Stimulated activated CD8-positive, alpha-beta memory T cell treated with anti-CD3 and anti-CD28 coated beads, Interleukin-12 subunit alpha, Interleukin-12 subunit beta, amount 100 ng/mL, for 24 hours (primary cell): Measurements from ENCODE around the gene OR6C2.
"Not testable (repeated sequence)": the region's sequence is repeated elsewhere in the genome, so short reads cannot be mapped to it uniquely, and the experiment has no call there.

Source experiments
- DNase-seq: peaks from one replicate; pipeline ENCODE4 v3.0.0-alpha.2; 2020; ENCODE audit errors: extremely low read depth

The OR6C2 gene

DNA sequence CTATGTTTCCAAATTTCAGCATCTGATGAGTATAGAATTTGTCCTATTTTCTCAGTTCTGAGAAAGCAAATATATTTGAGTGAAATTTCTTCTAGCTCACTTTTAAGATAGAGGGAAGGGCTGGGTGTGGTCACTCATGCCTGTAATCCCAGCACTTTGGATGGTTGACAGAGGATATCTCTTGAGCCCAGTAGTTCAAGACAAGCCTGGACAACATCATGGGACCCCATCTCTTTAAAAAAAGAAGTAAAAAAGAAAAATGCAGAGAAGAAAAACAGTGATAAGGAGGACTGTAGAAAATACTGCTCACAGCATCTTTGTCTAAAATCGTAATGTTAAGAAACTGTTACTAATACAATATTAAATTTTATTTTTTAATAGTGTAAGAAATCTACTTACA, 28.4 kb downstream of the OR6C2 start:
- no peak for DNase-seq

DNA sequence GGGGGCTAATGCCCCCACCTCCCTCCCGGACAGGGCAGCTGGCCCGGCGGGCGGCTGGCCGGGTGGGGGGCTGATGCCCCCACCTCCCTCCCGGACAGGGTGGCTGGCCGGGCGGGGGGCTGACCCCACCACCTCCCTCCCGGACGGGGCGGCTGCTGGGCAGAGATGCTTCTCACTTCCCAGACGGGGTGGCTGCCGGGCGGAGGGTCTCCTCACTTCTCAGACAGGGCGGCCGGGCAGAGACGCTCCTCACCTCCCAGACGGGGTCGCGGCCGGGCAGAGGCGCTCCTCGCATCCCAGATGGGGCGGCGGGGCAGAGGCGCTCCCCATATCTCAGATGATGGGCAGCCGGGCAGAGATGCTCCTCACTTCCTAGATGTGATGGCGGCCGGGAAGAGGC, 35.3 kb downstream of the OR6C2 start:
- DNase-seq, result not testable (repeated sequence)

DNA sequence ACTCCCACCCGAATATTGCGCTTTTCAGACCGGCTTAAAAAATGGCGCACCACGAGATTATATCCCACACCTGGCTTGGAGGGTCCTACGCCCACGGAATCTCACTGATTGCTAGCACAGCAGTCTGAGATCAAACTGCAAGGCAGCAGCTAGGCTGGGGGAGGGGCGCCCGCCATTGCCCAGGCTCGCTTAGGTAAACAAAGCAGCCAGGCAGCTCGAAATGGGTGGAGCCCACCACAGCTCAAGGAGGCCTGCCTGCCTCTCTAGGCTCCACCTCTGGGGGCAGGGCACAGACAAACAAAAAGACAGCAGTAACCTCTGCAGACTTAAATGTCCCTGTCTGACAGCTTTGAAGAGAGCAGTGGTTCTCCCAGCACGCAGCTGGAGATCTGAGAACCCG, 40.4 kb downstream of the OR6C2 start:
- not testable (repeated sequence) for DNase-seq

DNA sequence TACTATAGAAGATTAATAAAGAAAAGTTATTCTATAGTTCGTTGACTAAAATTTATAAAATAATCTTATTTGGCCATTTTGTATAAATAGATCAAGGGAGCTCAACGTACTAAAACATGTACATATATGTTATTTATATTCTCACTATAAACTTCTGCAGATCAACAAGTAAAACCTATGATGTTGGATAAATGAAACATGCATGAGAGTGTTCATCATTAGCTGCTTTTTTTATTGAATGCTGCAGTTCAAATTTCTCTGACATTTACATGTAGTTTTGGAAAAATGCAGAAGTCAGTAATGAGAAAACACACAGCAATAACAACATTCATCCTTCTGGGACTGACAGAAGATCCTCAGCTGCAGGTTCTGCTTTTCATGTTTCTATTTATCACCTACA, 48.2 kb downstream of the OR6C2 start, which contains the start of gene OR6C68:
Gene OR6C68 (plus strand): TSS at position 301 of the 400 bp plus-strand sequence. CDS start 0 bp downstream, at position 301.
- no peak for DNase-seq

DNA sequence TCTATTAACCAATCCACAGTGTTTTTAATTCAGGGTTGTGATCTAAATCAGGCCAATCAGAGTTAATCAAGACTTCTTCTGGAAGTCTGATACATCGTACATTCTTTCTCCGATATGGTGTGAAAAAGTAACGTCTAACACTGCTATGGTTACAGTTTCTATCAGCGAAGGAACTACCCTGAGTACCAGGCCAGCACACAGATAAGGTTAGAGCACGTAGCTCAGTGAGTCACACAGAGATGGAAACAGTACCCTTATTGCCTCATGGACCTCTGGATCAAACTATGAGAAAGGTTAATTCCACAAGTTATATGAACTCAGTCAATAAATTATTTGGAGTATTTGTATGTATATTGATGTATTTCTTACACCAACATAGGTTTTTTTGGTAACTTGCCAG, 51.6 kb downstream of the OR6C2 start:
- DNase-seq, result no peak

DNA sequence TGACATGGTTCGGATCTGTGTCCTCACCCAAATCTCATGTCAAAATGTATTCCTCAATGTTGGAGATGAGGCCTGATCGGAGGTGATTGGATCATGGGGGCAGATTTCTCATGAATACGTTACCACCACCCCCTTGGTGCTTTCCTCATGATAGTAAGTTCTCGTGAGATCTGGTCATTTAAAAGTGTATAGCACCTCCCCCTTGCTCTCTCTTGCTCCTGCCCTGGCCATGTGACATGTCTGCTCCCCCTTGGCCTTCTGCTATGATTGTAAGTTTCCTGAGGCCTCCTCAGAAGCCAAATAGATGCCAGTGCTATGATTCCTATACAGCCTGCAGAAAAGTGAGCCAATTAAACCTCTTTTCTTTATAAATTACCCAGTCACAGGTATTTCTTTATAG, 55.4 kb downstream of the OR6C2 start:
- DNase-seq, result no peak

DNA sequence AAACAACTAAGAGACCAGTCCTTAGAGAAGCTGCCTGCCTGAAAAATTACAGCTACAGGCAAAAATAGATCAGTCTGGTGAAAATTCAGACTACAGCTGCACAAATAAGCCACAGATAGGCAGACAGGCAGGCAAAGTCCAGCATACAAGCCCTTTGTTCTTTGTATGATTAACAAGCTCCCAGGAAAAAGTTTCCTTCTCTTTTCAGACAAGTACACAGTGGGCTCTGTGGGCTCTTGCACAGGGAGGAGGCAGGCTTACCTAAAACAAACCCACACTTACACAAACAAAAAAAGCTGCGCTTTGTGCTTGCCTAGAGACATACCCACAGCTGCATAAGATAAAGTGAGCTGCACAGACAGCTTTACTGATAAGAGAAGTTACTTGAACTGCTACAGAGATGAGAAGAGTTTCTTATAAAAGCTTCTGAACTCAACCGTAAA, 56.0 kb downstream of the OR6C2 start:
- DNase-seq, result no peak

DNA sequence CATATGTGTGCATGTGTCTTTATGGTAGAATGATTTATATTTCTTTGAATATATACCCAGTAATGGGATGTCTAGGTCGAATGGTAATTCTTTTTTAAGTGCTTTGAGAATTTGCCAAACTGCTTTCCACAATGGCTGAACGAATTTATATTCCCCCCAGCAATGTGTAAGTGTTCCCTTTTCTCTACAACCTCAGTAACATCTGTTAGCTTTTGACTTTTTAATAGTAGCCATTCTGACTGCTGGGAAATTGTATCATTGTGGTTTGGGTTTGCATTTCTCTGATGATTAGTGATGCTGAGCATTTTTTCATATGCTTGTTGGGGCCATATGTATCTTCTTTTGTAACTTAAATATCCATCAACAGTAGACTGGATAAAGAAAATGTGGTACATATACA, 57.7 kb downstream of the OR6C2 start:
- no peak for DNase-seq
